GM21576 (cell line): ENCODE measurements around the gene MAMDC2.

Experiments
- ATAC-seq: cut with Tn5 transposase; IDR thresholded peaks from one replicate; pipeline ENCODE4 v1.9.1; 2021; ENCODE audit warnings: mild to moderate bottlenecking, moderate library complexity; ENCODE audit not compliant: unreplicated experiment

Gene MAMDC2

GRCh38 chr9:70130266-70130665 lies 86.6 kb downstream of the MAMDC2 start:
- no peak for ATAC-seq

DNA sequence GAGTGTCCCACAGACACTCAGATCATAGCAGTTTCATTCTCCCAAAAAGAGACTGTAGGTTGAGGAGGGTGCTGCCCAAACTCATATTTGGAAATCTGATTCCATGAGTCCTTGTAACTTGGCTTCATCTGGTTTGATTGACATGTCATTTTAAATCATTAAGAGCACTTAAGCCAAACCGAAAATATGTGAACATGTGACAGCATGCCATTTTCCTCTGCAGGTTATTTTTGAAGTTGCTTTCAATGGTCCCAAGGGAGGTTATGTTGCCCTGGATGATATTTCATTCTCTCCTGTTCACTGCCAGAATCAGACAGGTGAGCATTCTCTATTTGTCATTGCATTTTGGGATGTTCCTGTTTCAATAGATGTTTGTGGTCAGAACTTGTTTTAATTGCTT lies 87.6 kb downstream of the MAMDC2 start:
- ATAC-seq, result no peak

GRCh38 chr9:70133253-70134208 lies 89.9 kb downstream of the MAMDC2 start:
- ATAC-seq, result no peak

GRCh38 chr9:70134360-70134759 lies 90.7 kb downstream of the MAMDC2 start:
- no peak for ATAC-seq

GRCh38 chr9:70135176-70135575 lies 91.5 kb downstream of the MAMDC2 start:
- no peak for ATAC-seq

- ATAC-seq, result no peak
Measured at GRCh38 chr9:70136632-70137031, 93.0 kb downstream of the MAMDC2 start.

- no peak for ATAC-seq
Measured at GRCh38 chr9:70137577-70137976, 93.9 kb downstream of the MAMDC2 start.

- ATAC-seq, result no peak
Measured at GRCh38 chr9:70142101-70142500, 98.5 kb downstream of the MAMDC2 start.

DNA sequence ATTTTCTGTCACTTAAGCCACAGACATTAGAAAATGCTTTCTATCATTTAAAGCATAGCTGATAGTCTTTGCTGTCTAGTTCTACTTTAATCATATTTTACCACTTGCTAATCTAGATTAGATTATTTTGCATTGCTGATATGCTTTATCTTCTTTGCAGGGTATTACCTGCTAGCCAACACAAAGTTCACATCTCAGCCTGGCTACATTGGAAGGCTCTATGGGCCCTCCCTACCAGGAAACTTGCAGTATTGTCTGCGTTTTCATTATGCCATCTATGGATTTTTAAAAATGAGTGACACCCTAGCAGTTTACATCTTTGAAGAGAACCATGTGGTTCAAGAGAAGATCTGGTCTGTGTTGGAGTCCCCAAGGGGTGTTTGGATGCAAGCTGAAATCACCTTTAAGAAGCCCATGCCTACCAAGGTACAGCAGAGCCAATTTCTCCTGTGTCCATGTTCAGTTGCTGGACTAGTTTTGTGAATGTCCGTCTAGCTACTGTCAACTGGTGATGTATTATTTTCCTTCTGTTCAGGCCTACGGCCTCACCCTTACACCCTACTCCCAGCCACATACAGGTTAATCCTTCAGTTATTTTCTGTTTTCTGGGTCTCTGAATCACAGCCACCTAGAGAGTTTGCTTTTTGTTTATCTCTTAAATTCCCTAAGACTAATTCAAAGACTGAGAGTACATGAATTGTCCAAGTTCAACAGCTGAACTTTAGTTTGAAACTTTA lies 99.9 kb downstream of the MAMDC2 start:
- ATAC-seq, result no peak

- ATAC-seq, result no peak
Measured at GRCh38 chr9:70144131-70144503, 100.5 kb downstream of the MAMDC2 start.

DNA sequence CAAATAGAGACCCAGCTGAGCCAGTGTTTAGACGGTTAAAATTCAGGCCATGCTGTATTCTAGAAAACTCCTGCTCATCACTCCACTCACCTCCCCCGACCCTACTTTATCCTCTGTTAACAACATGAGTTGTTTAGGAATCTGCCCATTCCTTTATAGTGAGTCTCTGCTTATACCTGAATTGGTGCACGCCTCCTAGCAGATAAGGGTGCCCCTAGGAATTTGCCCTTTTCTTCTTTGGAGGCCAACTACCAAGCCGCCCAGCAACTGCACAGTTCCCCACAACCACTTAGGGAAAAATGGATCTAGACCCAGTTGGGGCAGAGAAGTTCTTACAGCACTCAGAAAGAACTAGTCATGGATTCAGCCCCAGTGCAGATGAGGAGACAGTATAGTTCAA lies 102.3 kb downstream of the MAMDC2 start:
- no peak for ATAC-seq

DNA sequence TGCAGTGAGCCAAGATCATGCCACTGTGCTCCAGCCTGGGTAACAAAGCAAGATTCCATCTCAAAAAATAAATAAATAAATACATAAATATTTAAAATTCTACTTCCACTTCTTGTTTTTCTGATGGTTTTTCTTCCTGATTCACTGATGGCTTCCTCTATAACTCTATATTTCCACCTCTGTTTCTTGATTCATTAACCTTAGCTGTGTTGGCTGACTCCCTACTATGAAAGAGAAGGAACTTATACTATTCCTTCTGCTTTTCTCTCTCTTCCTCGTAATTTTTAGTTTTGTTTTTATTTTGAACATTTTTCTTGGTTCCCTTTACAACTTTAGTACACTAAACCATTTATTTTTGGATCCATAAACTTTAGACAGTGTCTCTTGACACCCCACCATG lies 103.5 kb downstream of the MAMDC2 start:
- no peak for ATAC-seq

DNA sequence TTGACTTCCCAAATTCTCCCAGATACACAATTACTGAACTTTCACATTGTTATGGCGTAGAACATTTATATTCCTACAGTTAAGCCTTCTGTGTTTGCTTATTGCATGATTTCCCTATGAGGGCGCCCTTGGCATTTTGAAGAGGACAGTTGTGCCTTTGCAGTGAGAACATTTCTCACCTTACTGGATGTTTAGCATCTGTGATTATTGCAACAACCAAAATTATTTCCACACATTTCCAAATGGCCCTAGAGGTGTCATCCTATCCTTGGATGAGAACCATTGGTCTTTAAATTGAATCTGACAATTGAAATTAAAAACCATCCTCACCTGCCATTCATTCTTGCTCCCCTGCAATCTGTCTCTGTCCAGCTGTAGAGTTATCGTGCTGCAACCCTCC lies 104.0 kb downstream of the MAMDC2 start:
- no peak for ATAC-seq

DNA sequence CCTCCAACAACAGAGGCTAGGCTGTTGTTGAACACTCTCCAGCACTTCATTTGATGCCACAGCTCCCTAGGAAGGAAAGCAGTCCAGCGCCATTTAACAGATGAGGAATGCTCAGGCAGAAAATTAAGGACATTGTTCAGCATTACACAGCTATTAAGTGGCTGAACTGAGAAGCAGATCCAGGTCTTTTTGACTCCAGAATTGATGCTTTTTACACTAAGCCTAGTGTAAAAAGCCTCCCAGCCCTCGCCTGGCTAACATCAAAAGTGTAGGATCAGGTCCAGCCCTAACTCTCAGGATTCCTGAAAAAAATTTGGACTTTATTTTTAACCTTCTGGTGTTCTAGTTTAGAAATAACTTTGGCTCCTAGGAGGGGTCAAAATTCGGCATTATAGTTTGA lies 108.7 kb downstream of the MAMDC2 start:
- no peak for ATAC-seq

DNA sequence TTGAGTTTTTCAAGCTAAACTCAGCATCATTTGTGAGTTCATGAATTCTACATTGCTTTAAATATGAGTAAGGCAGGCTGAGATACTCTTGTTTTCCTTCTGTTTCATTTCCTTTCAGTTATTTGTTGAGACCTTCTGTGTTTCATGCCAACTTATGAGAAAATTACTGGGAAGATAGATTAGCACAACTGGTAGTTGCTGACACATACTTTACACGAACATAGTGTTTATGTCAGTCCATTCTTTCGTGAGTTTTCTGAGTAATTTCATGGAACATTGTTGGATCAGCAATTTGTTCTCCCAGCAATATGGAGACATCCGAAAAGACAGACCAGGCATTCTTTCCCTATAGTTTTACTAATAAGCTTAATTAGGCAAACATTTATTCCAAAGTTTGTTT lies 113.1 kb downstream of the MAMDC2 start:
- no peak for ATAC-seq

GRCh38 chr9:70159630-70160029 lies 116.0 kb downstream of the MAMDC2 start:
- no peak for ATAC-seq

- ATAC-seq, result no peak
Measured at GRCh38 chr9:70160686-70161600, 117.3 kb downstream of the MAMDC2 start.

- no peak for ATAC-seq
Measured at GRCh38 chr9:70165006-70165602, 121.5 kb downstream of the MAMDC2 start.

GRCh38 chr9:70168521-70168920 lies 124.9 kb downstream of the MAMDC2 start:
- ATAC-seq, result no peak

- ATAC-seq, result no peak
Measured at GRCh38 chr9:70169222-70169621, 125.6 kb downstream of the MAMDC2 start.
